ENCODE data around the gene KICS2. TPM values are rescaled to one million over a fixed set of nuclear protein-coding genes. Genes with fewer than 3 reads are reported as not detected.
A peak's percentile ranks its signal among the peaks of the same experiment; 100 is the strongest.

KICS2 gene
- total RNA-seq (2016; rRNA removed; fragmentation: Illumina TruSeq; extraction: Trizol) (6.6 and 6.8 TPM in 2 replicates), polyA plus RNA-seq (2011; rRNA removed) (3.3 and 3.5 TPM in 2 replicates), polyA minus RNA-seq (2011; rRNA and poly(A)+ RNA removed; ENCODE audit: low replicate concordance) (9.8 and 11.4 TPM in 2 replicates), Bru-seq, nascent RNA (percentile 54 among the genes with signal in this experiment), BruChase-seq, experiment 1, labeled RNA remaining after a 6-hour chase (percentile 56 among the genes with signal in this experiment), BruChase-seq, experiment 2, labeled RNA remaining after a 2-hour chase (percentile 55 among the genes with signal in this experiment)
- 4.8 and 6.6 TPM in 2 replicates for total RNA-seq (2016; cell fraction: cytosol; rRNA removed; fragmentation: Illumina TruSeq; extraction: Trizol; ENCODE audit: low read depth)
- total RNA-seq (2016; cell fraction: insoluble cytoplasmic fraction; rRNA removed; fragmentation: Illumina TruSeq; extraction: Trizol) = 8.0 and 8.8 TPM in 2 replicates
- total RNA-seq (2016; cell fraction: membrane; rRNA removed; fragmentation: Illumina TruSeq; extraction: Trizol) = 6.7 and 8.2 TPM in 2 replicates
- total RNA-seq (2016; cell fraction: nucleus; rRNA removed; fragmentation: Illumina TruSeq; extraction: Trizol) = 12.1 and 12.3 TPM in 2 replicates
- polyA plus RNA-seq (2011; cell fraction: cytosol; rRNA removed) = 3.0 TPM in 2 replicates
- polyA plus RNA-seq (2011; cell fraction: nucleus; rRNA removed) = 6.5 and 8.2 TPM in 2 replicates
- 3.0 and 3.6 TPM in 2 replicates for polyA plus RNA-seq (2012)
- 1.6 and 1.7 TPM in 2 replicates for polyA plus RNA-seq (2016; cell fraction: cytosol; fragmentation: Illumina TruSeq; extraction: Trizol; ENCODE audit: low read depth)
- 5.8 and 6.1 TPM in 2 replicates for polyA plus RNA-seq (2016; cell fraction: insoluble cytoplasmic fraction; fragmentation: Illumina TruSeq; extraction: Trizol; ENCODE audit: low read depth)
- 2.8 and 3.4 TPM in 2 replicates for polyA plus RNA-seq (2016; cell fraction: membrane; fragmentation: Illumina TruSeq; extraction: Trizol; ENCODE audit: low read depth)
- polyA plus RNA-seq (2016; cell fraction: nucleus; fragmentation: Illumina TruSeq; extraction: Trizol; ENCODE audit: insufficient read depth, low read depth) = 5.2 and 5.9 TPM in 2 replicates
- polyA minus RNA-seq (2011; cell fraction: cytosol; rRNA and poly(A)+ RNA removed) = 3.3 and 4.2 TPM in 2 replicates
- polyA minus RNA-seq (2011; cell fraction: nucleus; rRNA and poly(A)+ RNA removed) = 18.0 and 22.3 TPM in 2 replicates
- long read RNA-seq, experiment 1, full-length matches to known transcripts = 4 of 7 reads
- long read RNA-seq, experiment 1, partial matches to known transcripts = 0 of 7 reads
- long read RNA-seq, experiment 1, other reads (novel, unspliced or antisense) = 3 of 7 reads
- long read RNA-seq, experiment 2, full-length matches to known transcripts = 7 of 10 reads
- long read RNA-seq, experiment 2, partial matches to known transcripts = 2 of 10 reads
- long read RNA-seq, experiment 2, other reads (novel, unspliced or antisense) = 1 of 10 reads

DNA sequence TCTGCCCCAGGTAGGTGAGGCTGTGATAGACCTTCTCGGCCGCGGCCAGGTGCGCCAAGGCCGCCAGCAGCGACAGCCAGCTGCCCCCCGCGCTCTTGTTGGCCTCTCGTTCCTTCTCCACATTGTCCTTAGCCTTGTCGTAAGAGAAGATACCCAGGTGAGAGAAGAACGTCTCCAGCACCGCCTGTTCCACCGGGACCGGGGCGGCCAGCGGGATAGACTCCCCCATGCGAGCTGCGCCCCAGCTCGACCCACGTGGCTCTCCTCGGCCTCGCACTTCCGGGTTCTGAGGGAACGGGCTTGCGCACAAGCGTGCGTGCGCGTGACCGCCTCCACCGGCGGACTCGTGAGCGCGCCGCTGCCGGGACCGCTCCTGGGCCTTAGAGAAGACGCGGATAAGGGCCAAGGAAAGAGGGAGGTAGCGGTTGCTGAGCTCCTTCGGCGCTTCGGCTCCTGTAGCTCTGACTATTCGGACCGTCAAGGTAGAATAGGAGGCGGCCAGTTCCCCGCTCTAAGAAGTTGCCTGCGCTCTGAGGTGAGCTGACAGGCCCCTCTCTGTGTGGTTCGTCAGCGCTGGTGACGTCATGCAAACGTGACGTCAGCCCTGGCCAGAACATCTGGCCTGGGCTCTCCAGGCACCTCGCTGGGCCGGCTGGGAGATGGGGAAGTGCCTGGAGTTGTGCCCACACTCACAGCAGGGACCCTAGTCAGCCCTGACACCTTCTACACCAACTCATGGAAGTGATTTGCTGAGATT is at the start of gene KICS2:
Gene KICS2, minus strand, starts transcription at position 288 of the 757 bp plus-strand sequence. Its CDS starts 59 bp downstream, at position 229.
- peak; percentile 23 for FAIRE-seq
- peak; percentile 82 for DNase-seq (ENCODE audit: low spot score)
- in situ Hi-C loops (cut with HindIII; ENCODE audit: extremely low pct_ligation_motif_present, low pct_unique_long_range_greater_than_20kb) (no loop called here), intact Hi-C loops (cut with micrococcal nuclease; ENCODE audit: unreplicated experiment) (loop anchor here (2.0 kb wide), 1 partner anchor 183 kb away; the partner anchor contains the start of gene XPOT)
- Histone ChIP-seq H3K27me3 (ENCODE audit: control insufficient read depth in 1 of 2, insufficient read depth in 2 of 2, low read length in 2 of 2) (no peaks in the 10 kb centered on the region), H3K79me2 (ENCODE audit: insufficient read depth, low read length) (peaks cover 6% of the 10 kb centered on the region), H3K36me3 (replicated peaks in 1 of 2; ENCODE audit: control insufficient read depth in 1 of 2, insufficient read depth in 2 of 2, low read length in 2 of 2) (no peaks in the 10 kb centered on the region), H3K9me3 (ENCODE audit: low read length) (no peaks in the 10 kb centered on the region), H4K20me1 (ENCODE audit: insufficient read depth, low read length) (no peaks in the 10 kb centered on the region), H3K9ac (ENCODE audit: insufficient read depth, low read depth, low read length) (peak within 1 kb of the TSS; percentile 88), H2AFZ (ENCODE audit: low read length) (peak within 1 kb of the TSS; percentile 89), H3K4me2 (ENCODE audit: low read depth, low read length) (peak within 1 kb of the TSS; percentile 83), H3K4me1 (ENCODE audit: insufficient read depth, low read length) (peaks cover 20% of the 10 kb centered on the region), H3K27ac (ENCODE audit: extremely low read length, insufficient read depth, low read length) (peak within 1 kb of the TSS; percentile 78), H3K4me3 (replicated peaks in 1 of 3; ENCODE audit: insufficient read depth in 1 of 3, low read depth in 2 of 3, low read length in 3 of 3) (peak within 1 kb of the TSS; percentile 62 to 92 (median 86))
- POLR2A ChIA-PET = interaction anchor here (1.0 to 1.5 kb wide), 3 partner anchors 15 to 378 kb away, joined by 6 to 12 read pairs (median 6); partner anchors contain the start of genes SRGAP1 and XPOT
- CTCF ChIA-PET (ENCODE audit: low intra/inter-chr PET ratio, low total read pairs) = no interaction called here
- TSS peak; percentile 92 for BruUV-seq (replicated peaks)
- peak; percentile 96 for ATAC-seq
- 1% methylated on average over 11 of the region's 56 CpGs for WGBS (ENCODE audit: low lambda C conversion rate)
- TF ChIP-seq ZNF780A (CRISPR knock-in tag; IDR thresholded peaks at IDR 0.05) (no peak), KLF13 (CRISPR knock-in tag; IDR thresholded peaks at IDR 0.05) (no peak), ZNF549 (CRISPR knock-in tag; IDR thresholded peaks at IDR 0.05) (no peak), FOXC1 (CRISPR knock-in tag; IDR thresholded peaks at IDR 0.05; ENCODE audit: borderline replicate concordance) (peak; percentile 84; the same call in 1 of the 2 replicates), ZNF563 (CRISPR knock-in tag; IDR thresholded peaks at IDR 0.05) (no peak; the same call in 1 of the 2 replicates), ZEB1 (IDR thresholded peaks at IDR 0.05; ENCODE audit: insufficient replicate concordance, low read depth) (peak; percentile 24)
- TF ChIP-seq, protein P1, sequence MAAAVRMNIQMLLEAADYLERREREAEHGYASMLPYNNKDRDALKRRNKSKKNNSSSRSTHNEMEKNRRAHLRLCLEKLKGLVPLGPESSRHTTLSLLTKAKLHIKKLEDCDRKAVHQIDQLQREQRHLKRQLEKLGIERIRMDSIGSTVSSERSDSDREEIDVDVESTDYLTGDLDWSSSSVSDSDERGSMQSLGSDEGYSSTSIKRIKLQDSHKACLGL (CRISPR knock-in tag; IDR thresholded peaks at IDR 0.05) = peak; percentile 100
- TF ChIP-seq, protein P2, sequence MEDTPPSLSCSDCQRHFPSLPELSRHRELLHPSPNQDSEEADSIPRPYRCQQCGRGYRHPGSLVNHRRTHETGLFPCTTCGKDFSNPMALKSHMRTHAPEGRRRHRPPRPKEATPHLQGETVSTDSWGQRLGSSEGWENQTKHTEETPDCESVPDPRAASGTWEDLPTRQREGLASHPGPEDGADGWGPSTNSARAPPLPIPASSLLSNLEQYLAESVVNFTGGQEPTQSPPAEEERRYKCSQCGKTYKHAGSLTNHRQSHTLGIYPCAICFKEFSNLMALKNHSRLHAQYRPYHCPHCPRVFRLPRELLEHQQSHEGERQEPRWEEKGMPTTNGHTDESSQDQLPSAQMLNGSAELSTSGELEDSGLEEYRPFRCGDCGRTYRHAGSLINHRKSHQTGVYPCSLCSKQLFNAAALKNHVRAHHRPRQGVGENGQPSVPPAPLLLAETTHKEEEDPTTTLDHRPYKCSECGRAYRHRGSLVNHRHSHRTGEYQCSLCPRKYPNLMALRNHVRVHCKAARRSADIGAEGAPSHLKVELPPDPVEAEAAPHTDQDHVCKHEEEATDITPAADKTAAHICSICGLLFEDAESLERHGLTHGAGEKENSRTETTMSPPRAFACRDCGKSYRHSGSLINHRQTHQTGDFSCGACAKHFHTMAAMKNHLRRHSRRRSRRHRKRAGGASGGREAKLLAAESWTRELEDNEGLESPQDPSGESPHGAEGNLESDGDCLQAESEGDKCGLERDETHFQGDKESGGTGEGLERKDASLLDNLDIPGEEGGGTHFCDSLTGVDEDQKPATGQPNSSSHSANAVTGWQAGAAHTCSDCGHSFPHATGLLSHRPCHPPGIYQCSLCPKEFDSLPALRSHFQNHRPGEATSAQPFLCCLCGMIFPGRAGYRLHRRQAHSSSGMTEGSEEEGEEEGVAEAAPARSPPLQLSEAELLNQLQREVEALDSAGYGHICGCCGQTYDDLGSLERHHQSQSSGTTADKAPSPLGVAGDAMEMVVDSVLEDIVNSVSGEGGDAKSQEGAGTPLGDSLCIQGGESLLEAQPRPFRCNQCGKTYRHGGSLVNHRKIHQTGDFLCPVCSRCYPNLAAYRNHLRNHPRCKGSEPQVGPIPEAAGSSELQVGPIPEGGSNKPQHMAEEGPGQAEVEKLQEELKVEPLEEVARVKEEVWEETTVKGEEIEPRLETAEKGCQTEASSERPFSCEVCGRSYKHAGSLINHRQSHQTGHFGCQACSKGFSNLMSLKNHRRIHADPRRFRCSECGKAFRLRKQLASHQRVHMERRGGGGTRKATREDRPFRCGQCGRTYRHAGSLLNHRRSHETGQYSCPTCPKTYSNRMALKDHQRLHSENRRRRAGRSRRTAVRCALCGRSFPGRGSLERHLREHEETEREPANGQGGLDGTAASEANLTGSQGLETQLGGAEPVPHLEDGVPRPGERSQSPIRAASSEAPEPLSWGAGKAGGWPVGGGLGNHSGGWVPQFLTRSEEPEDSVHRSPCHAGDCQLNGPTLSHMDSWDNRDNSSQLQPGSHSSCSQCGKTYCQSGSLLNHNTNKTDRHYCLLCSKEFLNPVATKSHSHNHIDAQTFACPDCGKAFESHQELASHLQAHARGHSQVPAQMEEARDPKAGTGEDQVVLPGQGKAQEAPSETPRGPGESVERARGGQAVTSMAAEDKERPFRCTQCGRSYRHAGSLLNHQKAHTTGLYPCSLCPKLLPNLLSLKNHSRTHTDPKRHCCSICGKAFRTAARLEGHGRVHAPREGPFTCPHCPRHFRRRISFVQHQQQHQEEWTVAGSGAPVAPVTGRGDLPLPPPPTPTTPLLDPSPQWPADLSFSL (CRISPR knock-in tag; IDR thresholded peaks at IDR 0.05) = no peak
- TF ChIP-seq, protein P3, sequence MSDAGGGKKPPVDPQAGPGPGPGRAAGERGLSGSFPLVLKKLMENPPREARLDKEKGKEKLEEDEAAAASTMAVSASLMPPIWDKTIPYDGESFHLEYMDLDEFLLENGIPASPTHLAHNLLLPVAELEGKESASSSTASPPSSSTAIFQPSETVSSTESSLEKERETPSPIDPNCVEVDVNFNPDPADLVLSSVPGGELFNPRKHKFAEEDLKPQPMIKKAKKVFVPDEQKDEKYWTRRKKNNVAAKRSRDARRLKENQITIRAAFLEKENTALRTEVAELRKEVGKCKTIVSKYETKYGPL (CRISPR knock-in tag; IDR thresholded peaks at IDR 0.05) = peak; percentile 61; the same call in 1 of the 2 replicates
